Fibroblast of lung (primary cell): ENCODE data around the gene ARHGDIA. TPM values are rescaled to one million over a fixed set of nuclear protein-coding genes. Genes with fewer than 3 reads are reported as not detected.

Experiments
- DNase-seq, 2 donors: peaks; one replicate each; pipeline versions ENCODE4 v3.0.0 to v3.0.0-alpha.2; 2010; ENCODE audit warnings: low read depth in 2 of 2
- H2AFZ ChIP-seq: 2 replicates; pipeline ENCODE4 v1.5.1; 2012; ENCODE audit warnings: low read length, control low read depth, inconsistent platforms
- H3K27ac ChIP-seq: 2 replicates; pipeline ENCODE4 v1.5.1; 2011; ENCODE audit warnings: low read length, control low read depth; ENCODE audit not compliant: insufficient read depth
- H3K27me3 ChIP-seq: 2 replicates; pipeline ENCODE4 v1.5.1; 2011; ENCODE audit warnings: mild to moderate bottlenecking, low read length; ENCODE audit not compliant: control insufficient read depth, insufficient read depth
- H3K36me3 ChIP-seq: 2 replicates; pipeline ENCODE4 v1.5.1; 2011; ENCODE audit warnings: low read length; ENCODE audit not compliant: control insufficient read depth, insufficient read depth
- H3K4me1 ChIP-seq: 2 replicates; pipeline ENCODE4 v1.5.1; 2011; ENCODE audit warnings: low read length; ENCODE audit not compliant: control insufficient read depth, insufficient read depth; ENCODE audit errors: extremely low read depth
- H3K4me2 ChIP-seq: 2 replicates; pipeline ENCODE4 v1.5.1; 2011; ENCODE audit warnings: low read length, control low read depth; ENCODE audit not compliant: insufficient read depth; ENCODE audit errors: extremely low read depth
- H3K4me3 ChIP-seq, 4 experiments: fragments of 200-600 bp in 1 of 4; sonication (generic) in 1 of 4; replicated peaks in 1 of 4; 2 replicates each; pipeline ENCODE4 v1.5.1; 2011 to 2016; ENCODE audit warnings: low read length in 4 of 4, low read depth in 3 of 4, mild to moderate bottlenecking in 3 of 4, control low read depth in 2 of 4, inconsistent platforms in 1 of 4, mixed read lengths in 1 of 4; ENCODE audit not compliant: insufficient read depth in 1 of 4; ENCODE audit errors: control extremely low read depth in 1 of 4
- H3K79me2 ChIP-seq: 2 replicates; pipeline ENCODE4 v1.5.1; 2012; ENCODE audit warnings: mild to moderate bottlenecking, low read length, inconsistent platforms; ENCODE audit not compliant: control insufficient read depth, insufficient read depth
- H3K9ac ChIP-seq: 2 replicates; pipeline ENCODE4 v1.5.1; 2011; ENCODE audit warnings: mild to moderate bottlenecking, low read length, control low read depth; ENCODE audit not compliant: insufficient read depth
- H3K9me3 ChIP-seq: 2 replicates; pipeline ENCODE4 v1.5.1; 2012; ENCODE audit warnings: low read depth, low read length; ENCODE audit not compliant: control insufficient read depth, insufficient read depth
- H4K20me1 ChIP-seq: 2 replicates; pipeline ENCODE4 v1.5.1; 2011; ENCODE audit warnings: low read length; ENCODE audit not compliant: control insufficient read depth, insufficient read depth; ENCODE audit errors: extremely low read depth
- EZH2 ChIP-seq: IDR thresholded peaks from 2 replicates; pipeline ENCODE4 v1.5.1; 2012; ENCODE audit warnings: low read length, control low read depth, mild to moderate bottlenecking; ENCODE audit errors: missing control alignments
- polyA plus RNA-seq, 2 donors: library from polyadenylated mRNA; depleted of rRNA in 1 of 2; stranded (reverse) in 1 of 2; unstranded in 1 of 2; fragments of >200 nt; gene quantifications; 2 replicates each; pipeline ENCODE4 v1.2.1, GENCODE V29; 2011 to 2012; ENCODE audit warnings: missing spikeins in 1 of 2
- total RNA-seq: library from RNA; depleted of rRNA; stranded (reverse); fragments of >200 nt; gene quantifications from 2 replicates; pipeline ENCODE4 v1.2.1, GENCODE V29; 2014
- TF ChIP-seq, protein P1 (sequence below), 2 donors: IDR thresholded peaks in 1 of 2; conservative IDR thresholded peaks in 1 of 2; 1 replicate in 1 of 2; 2 replicates in 1 of 2; pipeline ENCODE4 v1.5.1; 2011 to 2012; ENCODE audit warnings: low read length in 2 of 2, control low read depth in 1 of 2, inconsistent platforms in 1 of 2, low read depth in 1 of 2, mild to moderate bottlenecking in 1 of 2

ARHGDIA gene
- total and polyA plus RNA-seq, 2 donors (not counting 1 experiment from before 2014, with no cell fraction given): 95.0 to 164 TPM

DNA sequence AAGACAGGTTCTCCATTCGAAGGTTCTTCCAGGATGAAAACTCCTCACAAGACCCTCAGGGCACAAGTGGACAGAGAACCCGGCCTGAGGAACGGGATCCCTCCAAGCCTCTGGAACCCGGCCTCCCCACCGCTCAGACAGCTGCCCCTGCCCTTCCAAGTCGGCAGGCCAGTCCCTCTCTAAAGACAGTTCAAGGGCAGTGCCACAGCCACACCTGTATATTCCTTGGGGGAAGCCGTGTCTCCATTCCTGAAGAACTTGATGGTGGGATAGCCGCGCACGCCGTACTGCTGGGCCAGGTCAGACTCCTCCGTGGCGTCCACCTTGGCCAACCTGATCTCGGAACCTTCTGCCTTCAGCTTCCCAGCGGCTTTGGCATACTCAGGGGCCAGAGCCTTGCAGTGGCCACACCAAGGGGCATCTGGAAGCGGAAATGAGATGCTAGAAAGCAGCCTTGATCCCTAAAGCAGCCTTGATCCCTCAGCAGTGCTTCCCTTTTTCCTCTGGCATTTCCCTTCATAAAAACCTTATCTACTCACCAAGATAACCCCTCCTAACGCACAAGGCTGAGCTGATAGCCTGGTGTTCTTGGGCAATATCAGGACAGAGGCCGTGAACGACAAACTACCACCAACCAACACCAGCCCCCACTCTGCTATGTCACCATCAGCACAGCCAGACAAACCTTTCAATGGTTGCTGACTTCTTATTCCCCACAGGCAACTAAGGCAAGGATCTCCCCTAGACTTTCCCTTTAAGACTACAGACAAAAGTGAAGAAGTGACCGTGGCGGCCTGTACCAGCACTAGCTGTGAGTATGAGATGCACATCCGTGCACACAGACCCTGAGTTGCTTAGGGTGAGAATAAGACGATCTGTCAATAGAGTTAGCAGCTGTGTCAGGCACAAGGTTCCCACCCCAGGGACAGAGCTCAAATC lies 11.9 kb downstream of the ARHGDIA start:
- Histone ChIP-seq H3K27ac (peak overlapping the region; percentile 87), H4K20me1 (no peaks in the 10 kb centered on the region), H3K79me2 (peaks cover 79% of the 10 kb centered on the region), H3K9me3 (no peaks in the 10 kb centered on the region), H3K9ac (peak overlapping the region; percentile 97), H3K4me3 (peak overlapping the region; percentile 77 to 100 (median 97)), H2AFZ (no peak overlapping the region), H3K36me3 (peaks cover 29% of the 10 kb centered on the region), H3K4me1 (peaks cover 23% of the 10 kb centered on the region), H3K4me2 (peak overlapping the region; percentile 100), H3K27me3 (no peaks in the 10 kb centered on the region)
- TF ChIP-seq, protein P1, sequence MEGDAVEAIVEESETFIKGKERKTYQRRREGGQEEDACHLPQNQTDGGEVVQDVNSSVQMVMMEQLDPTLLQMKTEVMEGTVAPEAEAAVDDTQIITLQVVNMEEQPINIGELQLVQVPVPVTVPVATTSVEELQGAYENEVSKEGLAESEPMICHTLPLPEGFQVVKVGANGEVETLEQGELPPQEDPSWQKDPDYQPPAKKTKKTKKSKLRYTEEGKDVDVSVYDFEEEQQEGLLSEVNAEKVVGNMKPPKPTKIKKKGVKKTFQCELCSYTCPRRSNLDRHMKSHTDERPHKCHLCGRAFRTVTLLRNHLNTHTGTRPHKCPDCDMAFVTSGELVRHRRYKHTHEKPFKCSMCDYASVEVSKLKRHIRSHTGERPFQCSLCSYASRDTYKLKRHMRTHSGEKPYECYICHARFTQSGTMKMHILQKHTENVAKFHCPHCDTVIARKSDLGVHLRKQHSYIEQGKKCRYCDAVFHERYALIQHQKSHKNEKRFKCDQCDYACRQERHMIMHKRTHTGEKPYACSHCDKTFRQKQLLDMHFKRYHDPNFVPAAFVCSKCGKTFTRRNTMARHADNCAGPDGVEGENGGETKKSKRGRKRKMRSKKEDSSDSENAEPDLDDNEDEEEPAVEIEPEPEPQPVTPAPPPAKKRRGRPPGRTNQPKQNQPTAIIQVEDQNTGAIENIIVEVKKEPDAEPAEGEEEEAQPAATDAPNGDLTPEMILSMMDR (conservative IDR thresholded peaks at IDR 0.05 in 1 of 2, IDR thresholded peaks at IDR 0.05 in 1 of 2; ENCODE audit: low read depth in 1 of 2, low read length in 2 of 2): no peak
- TF ChIP-seq EZH2: no peak
- peak in 1 of 2 donors; percentile 18 for DNase-seq

DNA sequence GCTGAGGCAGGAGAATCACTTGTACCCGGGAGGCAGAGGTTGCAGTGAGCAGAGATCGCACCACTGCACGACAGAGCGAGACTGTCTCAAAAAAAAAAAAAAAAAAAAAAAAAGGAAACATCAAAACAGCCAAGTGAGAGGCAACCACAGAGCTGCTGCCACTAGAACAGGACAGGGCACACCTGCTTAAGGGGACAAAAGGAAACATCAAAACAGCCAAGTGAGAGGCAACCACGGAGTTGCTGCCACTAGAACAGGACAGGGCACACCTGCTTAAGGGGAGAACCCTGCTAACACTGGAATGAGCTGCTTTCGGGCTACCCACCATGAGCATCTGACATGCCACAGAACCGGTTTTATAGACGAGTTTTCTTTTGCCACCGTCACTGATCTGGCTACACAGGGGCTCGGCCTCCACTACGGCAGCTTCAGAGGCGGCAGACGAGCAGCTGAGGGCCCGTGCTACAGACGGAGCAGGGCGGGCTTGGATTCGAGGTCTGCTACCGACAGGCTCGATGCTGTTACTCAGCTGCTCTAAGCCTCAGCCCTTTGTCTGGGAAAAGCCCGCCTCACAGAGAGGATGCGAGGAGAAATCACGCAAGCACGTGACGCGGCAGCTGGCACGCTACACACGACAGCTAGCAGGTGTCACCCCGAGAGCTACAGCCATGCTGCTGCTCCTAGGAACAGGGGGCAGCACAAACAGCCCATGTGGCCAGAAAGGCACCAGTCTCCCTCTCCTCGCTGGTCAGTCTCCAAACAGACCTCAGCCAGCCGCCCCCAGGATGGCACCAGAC lies 12.8 kb downstream of the ARHGDIA start:
- TF ChIP-seq EZH2: no peak
- TF ChIP-seq, protein P1 (conservative IDR thresholded peaks at IDR 0.05 in 1 of 2, IDR thresholded peaks at IDR 0.05 in 1 of 2; ENCODE audit: low read depth in 1 of 2, low read length in 2 of 2): no peak
- Histone ChIP-seq H4K20me1 (no peaks in the 10 kb centered on the region), H2AFZ (no peak overlapping the region)

More for the DNA sequence above, 12.8 kb downstream of the ARHGDIA start:
- peak overlapping the region; percentile 36 for H3K9ac ChIP-seq
- peak overlapping the region; percentile 77 to 100 (median 97) for H3K4me3 ChIP-seq
- DNase-seq: no peak
- H3K4me1 ChIP-seq: peaks cover 23% of the 10 kb centered on the region
- H3K27me3 ChIP-seq: no peaks in the 10 kb centered on the region
- H3K9me3 ChIP-seq: no peaks in the 10 kb centered on the region
- H3K79me2 ChIP-seq: peaks cover 78% of the 10 kb centered on the region
- H3K4me2 ChIP-seq: peak overlapping the region; percentile 100
- H3K36me3 ChIP-seq: peaks cover 34% of the 10 kb centered on the region
- H3K27ac ChIP-seq: peak overlapping the region; percentile 2
